ENCODE measurements around the gene PRDM16. TPM values are rescaled to one million over a fixed set of nuclear protein-coding genes. Genes with fewer than 3 reads are reported as not detected.

Gene PRDM16
- total RNA-seq, 1 donor from 2014 or later: 18.3 TPM

DNA sequence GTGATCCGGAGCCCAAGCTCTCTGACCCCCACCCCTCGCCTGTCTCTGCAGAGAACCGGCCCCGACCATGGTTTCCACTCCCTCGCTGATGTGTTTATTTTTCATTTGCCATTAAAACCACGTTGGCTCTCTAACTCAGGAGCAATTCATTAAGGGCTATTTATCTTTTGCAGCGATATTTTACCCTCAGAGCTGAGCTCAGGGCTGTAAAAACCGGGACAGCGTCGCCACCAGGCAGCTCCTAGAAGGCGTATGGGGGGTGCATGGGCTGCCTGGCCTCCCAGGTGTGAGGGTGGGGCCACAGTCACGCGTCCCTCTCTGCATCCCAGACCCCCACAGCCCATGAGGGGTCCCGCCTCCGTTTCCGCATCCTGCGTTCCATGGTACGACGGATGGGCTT is 71.4 kb downstream of the PRDM16 start:
- TF ChIP-seq, protein P1, sequence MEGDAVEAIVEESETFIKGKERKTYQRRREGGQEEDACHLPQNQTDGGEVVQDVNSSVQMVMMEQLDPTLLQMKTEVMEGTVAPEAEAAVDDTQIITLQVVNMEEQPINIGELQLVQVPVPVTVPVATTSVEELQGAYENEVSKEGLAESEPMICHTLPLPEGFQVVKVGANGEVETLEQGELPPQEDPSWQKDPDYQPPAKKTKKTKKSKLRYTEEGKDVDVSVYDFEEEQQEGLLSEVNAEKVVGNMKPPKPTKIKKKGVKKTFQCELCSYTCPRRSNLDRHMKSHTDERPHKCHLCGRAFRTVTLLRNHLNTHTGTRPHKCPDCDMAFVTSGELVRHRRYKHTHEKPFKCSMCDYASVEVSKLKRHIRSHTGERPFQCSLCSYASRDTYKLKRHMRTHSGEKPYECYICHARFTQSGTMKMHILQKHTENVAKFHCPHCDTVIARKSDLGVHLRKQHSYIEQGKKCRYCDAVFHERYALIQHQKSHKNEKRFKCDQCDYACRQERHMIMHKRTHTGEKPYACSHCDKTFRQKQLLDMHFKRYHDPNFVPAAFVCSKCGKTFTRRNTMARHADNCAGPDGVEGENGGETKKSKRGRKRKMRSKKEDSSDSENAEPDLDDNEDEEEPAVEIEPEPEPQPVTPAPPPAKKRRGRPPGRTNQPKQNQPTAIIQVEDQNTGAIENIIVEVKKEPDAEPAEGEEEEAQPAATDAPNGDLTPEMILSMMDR (IDR thresholded peaks at IDR 0.05): no peak
- no peak overlapping the region for H3K4me3 Mint-ChIP-seq (ENCODE audit: unreplicated experiment)
- peaks cover 1% of the 10 kb centered on the region for H3K36me3 Mint-ChIP-seq (ENCODE audit: low read depth)
- DNase-seq (ENCODE audit: low spot score): no peak
- H3K4me1 Mint-ChIP-seq (ENCODE audit: low read depth): peaks cover 9% of the 10 kb centered on the region
- peaks cover 5% of the 10 kb centered on the region for H3K27me3 Mint-ChIP-seq (ENCODE audit: low read depth)
- no peaks in the 10 kb centered on the region for H3K9me3 Mint-ChIP-seq (ENCODE audit: low read depth)
- no peak overlapping the region for H3K27ac Mint-ChIP-seq (ENCODE audit: unreplicated experiment)

DNA sequence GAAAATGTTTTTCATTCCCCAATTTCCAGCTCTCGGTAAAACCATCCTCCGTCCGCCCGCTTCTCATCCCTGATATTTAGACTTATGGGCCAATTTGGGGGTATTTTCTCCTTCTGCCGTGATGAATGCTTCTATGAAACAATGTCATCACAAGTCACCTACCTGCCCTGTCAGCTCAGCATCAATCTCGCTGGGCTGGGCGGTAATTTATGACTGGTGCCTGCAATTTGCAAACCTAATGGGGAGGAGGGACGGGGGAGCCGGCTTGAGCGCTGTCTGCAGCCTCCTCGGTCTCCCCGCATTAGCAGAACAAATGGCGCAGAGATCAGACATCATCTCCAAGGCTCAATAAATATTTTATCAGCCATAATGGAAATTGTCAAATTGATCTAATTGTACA is 72.1 kb downstream of the PRDM16 start:
- H3K4me1 Mint-ChIP-seq (ENCODE audit: low read depth): peaks cover 9% of the 10 kb centered on the region

DNA sequence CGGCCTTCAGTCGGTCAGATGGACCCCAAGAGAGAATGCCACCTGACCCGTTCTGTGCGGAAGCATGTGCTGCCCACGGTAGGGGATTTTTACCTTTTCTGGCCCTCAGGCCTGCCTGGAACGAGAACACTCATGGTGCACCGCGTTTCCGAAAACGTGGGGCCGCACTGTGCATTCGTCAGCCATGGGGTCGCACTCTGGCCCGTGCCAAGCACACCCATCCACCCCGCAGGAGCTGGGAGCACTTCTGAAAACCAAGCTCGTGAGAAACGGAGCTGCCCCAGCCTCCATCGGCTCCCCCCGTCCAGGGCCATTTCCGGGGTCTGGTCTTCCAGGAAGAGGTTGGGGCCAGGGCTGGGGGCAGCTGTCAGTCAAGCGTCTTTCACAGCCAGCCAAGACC is 72.8 kb downstream of the PRDM16 start:
- Mint-ChIP-seq H3K36me3 (ENCODE audit: low read depth) (peaks cover 1% of the 10 kb centered on the region), H3K9me3 (ENCODE audit: low read depth) (no peaks in the 10 kb centered on the region), H3K4me3 (ENCODE audit: unreplicated experiment) (no peak overlapping the region), H3K27me3 (ENCODE audit: low read depth) (peaks cover 5% of the 10 kb centered on the region), H3K27ac (ENCODE audit: unreplicated experiment) (no peak overlapping the region), H3K4me1 (ENCODE audit: low read depth) (peaks cover 9% of the 10 kb centered on the region)
- no peak for DNase-seq (ENCODE audit: low spot score)
- TF ChIP-seq, protein P1 (IDR thresholded peaks at IDR 0.05): no peak

More for the DNA sequence above, 72.1 kb downstream of the PRDM16 start:
- Mint-ChIP-seq H3K4me3 (ENCODE audit: unreplicated experiment) (no peak overlapping the region), H3K9me3 (ENCODE audit: low read depth) (no peaks in the 10 kb centered on the region), H3K27me3 (ENCODE audit: low read depth) (peaks cover 5% of the 10 kb centered on the region), H3K27ac (ENCODE audit: unreplicated experiment) (no peak overlapping the region), H3K36me3 (ENCODE audit: low read depth) (peaks cover 1% of the 10 kb centered on the region)
- TF ChIP-seq, protein P1 (IDR thresholded peaks at IDR 0.05): no peak
- DNase-seq (ENCODE audit: low spot score): no peak

DNA sequence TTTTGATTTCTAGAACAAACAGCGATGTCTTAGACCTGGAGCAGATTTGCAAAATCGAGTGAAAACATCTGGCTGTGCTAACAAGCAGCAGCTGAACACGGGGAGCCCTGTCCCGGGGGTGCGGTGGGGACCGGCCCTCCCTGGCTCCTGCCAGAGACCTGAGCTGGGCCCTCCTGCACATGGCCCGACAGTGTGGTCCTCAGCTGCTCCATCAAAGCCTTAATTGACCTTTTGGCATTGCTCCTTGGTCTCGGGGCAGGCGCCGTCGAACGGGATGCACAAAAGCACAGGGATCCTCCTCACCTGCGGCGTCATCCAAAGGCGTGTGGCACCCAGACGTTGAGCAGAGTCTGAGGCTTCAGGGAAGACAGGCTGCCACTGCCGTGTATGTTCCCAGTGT is 73.2 kb downstream of the PRDM16 start:
- TF ChIP-seq, protein P1 (IDR thresholded peaks at IDR 0.05): no peak
- Mint-ChIP-seq H3K27ac (ENCODE audit: unreplicated experiment) (no peak overlapping the region), H3K27me3 (ENCODE audit: low read depth) (peaks cover 7% of the 10 kb centered on the region), H3K9me3 (ENCODE audit: low read depth) (no peaks in the 10 kb centered on the region), H3K4me1 (ENCODE audit: low read depth) (peaks cover 9% of the 10 kb centered on the region), H3K36me3 (ENCODE audit: low read depth) (peaks cover 1% of the 10 kb centered on the region), H3K4me3 (ENCODE audit: unreplicated experiment) (no peak overlapping the region)
- DNase-seq (ENCODE audit: low spot score): no peak

DNA sequence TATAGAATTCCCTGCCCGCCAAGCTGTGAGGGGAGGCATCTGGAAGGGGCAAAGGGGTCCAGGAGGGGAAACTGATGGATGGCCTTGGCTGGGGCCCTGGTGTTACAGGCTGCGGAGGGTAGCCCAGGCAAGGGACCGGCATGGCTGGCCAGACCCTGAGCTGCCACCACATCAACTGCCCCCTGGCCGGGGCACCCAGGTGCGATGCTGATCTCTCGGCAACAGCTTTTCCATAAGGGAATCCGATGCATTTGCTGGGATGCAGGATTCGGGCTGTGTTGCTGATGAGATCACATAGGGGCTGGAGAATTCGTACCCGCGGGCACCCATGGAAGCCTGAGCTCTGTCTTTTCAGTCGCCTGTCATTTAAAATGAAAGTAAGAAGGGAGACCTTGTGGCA is 73.7 kb downstream of the PRDM16 start:
- no peak overlapping the region for H3K4me3 Mint-ChIP-seq (ENCODE audit: unreplicated experiment)
- H3K9me3 Mint-ChIP-seq (ENCODE audit: low read depth): no peaks in the 10 kb centered on the region
- DNase-seq (ENCODE audit: low spot score): no peak
- TF ChIP-seq, protein P1 (IDR thresholded peaks at IDR 0.05): no peak
- peaks cover 6% of the 10 kb centered on the region for H3K27me3 Mint-ChIP-seq (ENCODE audit: low read depth)
- H3K4me1 Mint-ChIP-seq (ENCODE audit: low read depth): peaks cover 9% of the 10 kb centered on the region
- H3K27ac Mint-ChIP-seq (ENCODE audit: unreplicated experiment): no peak overlapping the region
- H3K36me3 Mint-ChIP-seq (ENCODE audit: low read depth): peaks cover 1% of the 10 kb centered on the region
